Fibroblast of lung (primary cell): ENCODE data around the gene CROT. TPM values are rescaled to one million over a fixed set of nuclear protein-coding genes. Genes with fewer than 3 reads are reported as not detected.
A peak's percentile ranks its signal among the peaks of the same experiment; 100 is the strongest.

Source experiments
- DNase-seq, 2 donors: peaks; one replicate each; pipeline versions ENCODE4 v3.0.0 to v3.0.0-alpha.2; 2010; ENCODE audit warnings: low read depth in 2 of 2
- H2AFZ ChIP-seq: 2 replicates; pipeline ENCODE4 v1.5.1; 2012; ENCODE audit warnings: low read length, control low read depth, inconsistent platforms
- H3K27ac ChIP-seq: 2 replicates; pipeline ENCODE4 v1.5.1; 2011; ENCODE audit warnings: low read length, control low read depth; ENCODE audit not compliant: insufficient read depth
- H3K27me3 ChIP-seq: 2 replicates; pipeline ENCODE4 v1.5.1; 2011; ENCODE audit warnings: mild to moderate bottlenecking, low read length; ENCODE audit not compliant: control insufficient read depth, insufficient read depth
- H3K36me3 ChIP-seq: 2 replicates; pipeline ENCODE4 v1.5.1; 2011; ENCODE audit warnings: low read length; ENCODE audit not compliant: control insufficient read depth, insufficient read depth
- H3K4me1 ChIP-seq: 2 replicates; pipeline ENCODE4 v1.5.1; 2011; ENCODE audit warnings: low read length; ENCODE audit not compliant: control insufficient read depth, insufficient read depth; ENCODE audit errors: extremely low read depth
- H3K4me2 ChIP-seq: 2 replicates; pipeline ENCODE4 v1.5.1; 2011; ENCODE audit warnings: low read length, control low read depth; ENCODE audit not compliant: insufficient read depth; ENCODE audit errors: extremely low read depth
- H3K4me3 ChIP-seq, 4 experiments: fragments of 200-600 bp in 1 of 4; sonication (generic) in 1 of 4; replicated peaks in 1 of 4; 2 replicates each; pipeline ENCODE4 v1.5.1; 2011 to 2016; ENCODE audit warnings: low read length in 4 of 4, low read depth in 3 of 4, mild to moderate bottlenecking in 3 of 4, control low read depth in 2 of 4, inconsistent platforms in 1 of 4, mixed read lengths in 1 of 4; ENCODE audit not compliant: insufficient read depth in 1 of 4; ENCODE audit errors: control extremely low read depth in 1 of 4
- H3K79me2 ChIP-seq: 2 replicates; pipeline ENCODE4 v1.5.1; 2012; ENCODE audit warnings: mild to moderate bottlenecking, low read length, inconsistent platforms; ENCODE audit not compliant: control insufficient read depth, insufficient read depth
- H3K9ac ChIP-seq: 2 replicates; pipeline ENCODE4 v1.5.1; 2011; ENCODE audit warnings: mild to moderate bottlenecking, low read length, control low read depth; ENCODE audit not compliant: insufficient read depth
- H3K9me3 ChIP-seq: 2 replicates; pipeline ENCODE4 v1.5.1; 2012; ENCODE audit warnings: low read depth, low read length; ENCODE audit not compliant: control insufficient read depth, insufficient read depth
- H4K20me1 ChIP-seq: 2 replicates; pipeline ENCODE4 v1.5.1; 2011; ENCODE audit warnings: low read length; ENCODE audit not compliant: control insufficient read depth, insufficient read depth; ENCODE audit errors: extremely low read depth
- EZH2 ChIP-seq: IDR thresholded peaks from 2 replicates; pipeline ENCODE4 v1.5.1; 2012; ENCODE audit warnings: low read length, control low read depth, mild to moderate bottlenecking; ENCODE audit errors: missing control alignments
- polyA plus RNA-seq, 2 donors: library from polyadenylated mRNA; depleted of rRNA in 1 of 2; stranded (reverse) in 1 of 2; unstranded in 1 of 2; fragments of >200 nt; gene quantifications; 2 replicates each; pipeline ENCODE4 v1.2.1, GENCODE V29; 2011 to 2012; ENCODE audit warnings: missing spikeins in 1 of 2
- total RNA-seq: library from RNA; depleted of rRNA; stranded (reverse); fragments of >200 nt; gene quantifications from 2 replicates; pipeline ENCODE4 v1.2.1, GENCODE V29; 2014
- TF ChIP-seq, protein P1 (sequence below), 2 donors: IDR thresholded peaks in 1 of 2; conservative IDR thresholded peaks in 1 of 2; 1 replicate in 1 of 2; 2 replicates in 1 of 2; pipeline ENCODE4 v1.5.1; 2011 to 2012; ENCODE audit warnings: low read length in 2 of 2, control low read depth in 1 of 2, inconsistent platforms in 1 of 2, low read depth in 1 of 2, mild to moderate bottlenecking in 1 of 2

Gene CROT
- total and polyA plus RNA-seq, 2 donors (not counting 1 experiment from before 2014, with no cell fraction given), result 13.1 to 23.0 TPM

DNA sequence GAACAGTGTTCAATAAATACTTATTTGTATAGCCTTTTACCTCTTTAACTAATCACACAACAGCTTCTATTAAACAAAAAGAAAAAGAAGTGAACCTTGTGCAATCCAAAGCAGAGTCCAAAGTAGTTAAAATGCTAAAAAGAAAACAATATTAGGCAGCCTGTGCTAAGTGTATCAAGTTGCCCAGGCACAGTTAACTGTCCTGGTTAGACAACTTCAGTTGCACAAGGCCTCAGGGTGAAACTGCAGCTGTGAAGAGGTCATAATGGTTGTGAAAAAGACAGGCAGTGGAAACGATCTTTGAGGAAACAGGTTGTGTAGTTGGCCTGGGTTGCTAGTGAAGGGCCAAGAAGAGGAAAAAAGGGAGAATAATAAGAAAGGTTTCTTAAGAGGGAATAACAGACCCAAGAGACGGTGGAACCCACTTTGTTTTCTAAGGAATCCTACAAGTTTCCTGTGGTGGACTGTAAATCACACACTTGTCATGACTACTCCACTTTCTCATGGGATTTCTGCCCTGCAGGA, 6.0 kb upstream of the CROT start:
- peaks cover 6% of the 10 kb centered on the region for H3K4me1 ChIP-seq
- H2AFZ ChIP-seq, result no peak overlapping the region
- peaks cover 1% of the 10 kb centered on the region for H3K36me3 ChIP-seq
- TF ChIP-seq, protein P1, sequence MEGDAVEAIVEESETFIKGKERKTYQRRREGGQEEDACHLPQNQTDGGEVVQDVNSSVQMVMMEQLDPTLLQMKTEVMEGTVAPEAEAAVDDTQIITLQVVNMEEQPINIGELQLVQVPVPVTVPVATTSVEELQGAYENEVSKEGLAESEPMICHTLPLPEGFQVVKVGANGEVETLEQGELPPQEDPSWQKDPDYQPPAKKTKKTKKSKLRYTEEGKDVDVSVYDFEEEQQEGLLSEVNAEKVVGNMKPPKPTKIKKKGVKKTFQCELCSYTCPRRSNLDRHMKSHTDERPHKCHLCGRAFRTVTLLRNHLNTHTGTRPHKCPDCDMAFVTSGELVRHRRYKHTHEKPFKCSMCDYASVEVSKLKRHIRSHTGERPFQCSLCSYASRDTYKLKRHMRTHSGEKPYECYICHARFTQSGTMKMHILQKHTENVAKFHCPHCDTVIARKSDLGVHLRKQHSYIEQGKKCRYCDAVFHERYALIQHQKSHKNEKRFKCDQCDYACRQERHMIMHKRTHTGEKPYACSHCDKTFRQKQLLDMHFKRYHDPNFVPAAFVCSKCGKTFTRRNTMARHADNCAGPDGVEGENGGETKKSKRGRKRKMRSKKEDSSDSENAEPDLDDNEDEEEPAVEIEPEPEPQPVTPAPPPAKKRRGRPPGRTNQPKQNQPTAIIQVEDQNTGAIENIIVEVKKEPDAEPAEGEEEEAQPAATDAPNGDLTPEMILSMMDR (conservative IDR thresholded peaks at IDR 0.05 in 1 of 2, IDR thresholded peaks at IDR 0.05 in 1 of 2; ENCODE audit: low read depth in 1 of 2, low read length in 2 of 2), result no peak
- TF ChIP-seq EZH2, result no peak
- H4K20me1 ChIP-seq, result no peaks in the 10 kb centered on the region
- H3K27me3 ChIP-seq, result no peaks in the 10 kb centered on the region
- DNase-seq, result no peak
- H3K79me2 ChIP-seq, result peaks cover 5% of the 10 kb centered on the region
- H3K27ac ChIP-seq, result no peak overlapping the region
- H3K4me2 ChIP-seq, result no peak overlapping the region
- H3K9ac ChIP-seq, result no peak overlapping the region
- H3K9me3 ChIP-seq, result no peaks in the 10 kb centered on the region
- no peak overlapping the region for H3K4me3 ChIP-seq

DNA sequence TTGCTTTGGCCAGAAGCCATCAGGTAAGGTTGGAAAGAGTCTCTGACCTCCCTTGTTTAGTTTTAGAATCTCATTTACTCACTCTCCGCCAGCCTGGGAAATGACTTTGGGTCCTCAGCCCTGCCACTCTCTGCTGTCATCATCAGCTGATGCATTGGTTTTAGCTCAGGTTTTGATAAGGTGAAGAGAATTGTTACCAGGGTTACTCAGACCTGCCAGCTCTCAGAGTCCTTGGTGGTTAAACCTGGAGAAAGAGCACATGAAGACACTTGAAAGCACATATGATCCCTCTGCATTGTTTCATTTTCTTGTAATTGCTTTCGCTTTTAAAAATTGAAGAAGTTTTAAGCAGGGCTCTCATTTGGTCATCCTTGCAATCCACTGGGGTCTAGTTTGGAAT, 4.0 kb upstream of the CROT start:
- Histone ChIP-seq H3K4me3 (no peak overlapping the region), H3K79me2 (peaks cover 5% of the 10 kb centered on the region), H3K9me3 (no peaks in the 10 kb centered on the region), H2AFZ (no peak overlapping the region), H3K4me1 (peaks cover 6% of the 10 kb centered on the region), H3K36me3 (peaks cover 1% of the 10 kb centered on the region), H3K9ac (no peak overlapping the region), H3K27ac (no peak overlapping the region), H3K4me2 (no peak overlapping the region), H4K20me1 (no peaks in the 10 kb centered on the region), H3K27me3 (no peaks in the 10 kb centered on the region)
- no peak for DNase-seq
- TF ChIP-seq EZH2, result no peak
- TF ChIP-seq, protein P1 (conservative IDR thresholded peaks at IDR 0.05 in 1 of 2, IDR thresholded peaks at IDR 0.05 in 1 of 2; ENCODE audit: low read depth in 1 of 2, low read length in 2 of 2), result no peak

DNA sequence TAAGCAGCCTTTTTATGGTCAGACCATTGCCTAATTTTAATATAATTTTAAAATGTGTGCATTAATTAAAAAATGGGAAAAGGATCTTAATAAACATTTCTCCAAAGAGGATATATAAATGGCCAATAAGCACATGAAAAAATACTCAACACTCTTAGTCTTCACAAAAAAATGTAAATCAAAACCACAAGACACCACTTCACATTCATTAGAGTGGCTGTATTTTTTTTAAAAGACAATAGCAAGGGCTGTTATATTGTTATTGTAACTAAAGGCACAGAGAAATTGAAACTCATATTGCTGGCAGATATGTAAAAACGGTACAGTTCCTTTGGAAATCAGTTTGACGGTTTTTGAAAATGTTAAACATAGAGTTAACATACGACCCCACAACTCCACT, 3.2 kb upstream of the CROT start:
- Histone ChIP-seq H3K36me3 (peaks cover 1% of the 10 kb centered on the region), H3K79me2 (peaks cover 5% of the 10 kb centered on the region), H3K4me1 (peaks cover 6% of the 10 kb centered on the region), H2AFZ (no peak overlapping the region), H3K27me3 (no peaks in the 10 kb centered on the region), H3K4me2 (peak overlapping the region; percentile 90), H3K9me3 (no peaks in the 10 kb centered on the region), H4K20me1 (no peaks in the 10 kb centered on the region), H3K27ac (no peak overlapping the region), H3K9ac (no peak overlapping the region), H3K4me3 (peak overlapping the region in 1 of 4 experiments; percentile 14)
- DNase-seq, result peak in 1 of 2 donors; percentile 60
- TF ChIP-seq, protein P1 (conservative IDR thresholded peaks at IDR 0.05 in 1 of 2, IDR thresholded peaks at IDR 0.05 in 1 of 2; ENCODE audit: low read depth in 1 of 2, low read length in 2 of 2), result no peak
- TF ChIP-seq EZH2, result no peak
